ENCODE measurements around the gene RPF1. TPM values are rescaled to one million over a fixed set of nuclear protein-coding genes. Genes with fewer than 3 reads are reported as not detected.
A peak's percentile ranks its signal among the peaks of the same experiment; 100 is the strongest.
"Not testable (repeated sequence)": the region's sequence is repeated elsewhere in the genome, so short reads cannot be mapped to it uniquely, and the experiment has no call there.

Gene RPF1
- total and polyA plus RNA-seq, 9 donors = 28.0 to 34.8 (median 31.7) TPM

GRCh38 chr1:84506729-84507453 lies 27.8 kb downstream of the RPF1 start:
- H3K36me3 ChIP-seq (ENCODE audit: control insufficient read depth, insufficient read depth, low read length) = peaks cover 4% of the 10 kb centered on the region
- WGBS (ENCODE audit: insufficient coverage) = 0% methylated on average over 3 of the region's 26 CpGs
- peak overlapping the region; percentile 85 for H3K4me3 ChIP-seq (ENCODE audit: low read length)
- H3K27me3 ChIP-seq (ENCODE audit: control insufficient read depth, insufficient read depth, low read length) = no peaks in the 10 kb centered on the region
- peak; percentile 24 for DNase-seq
- peaks cover 14% of the 10 kb centered on the region for H3K4me1 ChIP-seq (ENCODE audit: control insufficient read depth, insufficient read depth, low read length)
- H3K9me3 ChIP-seq (replicated peaks; ENCODE audit: control insufficient read depth, low read depth, low read length) = peaks cover 3% of the 10 kb centered on the region
- peak overlapping the region; percentile 100 for H3K27ac ChIP-seq (ENCODE audit: low read length)

GRCh38 chr1:84507887-84508286 lies 28.8 kb downstream of the RPF1 start:
- not testable (repeated sequence) for H3K27me3 ChIP-seq (ENCODE audit: control insufficient read depth, insufficient read depth, low read length); H3K4me3 ChIP-seq (ENCODE audit: low read length); H3K27ac ChIP-seq (ENCODE audit: low read length); H3K9me3 ChIP-seq (replicated peaks; ENCODE audit: control insufficient read depth, low read depth, low read length); DNase-seq; H3K36me3 ChIP-seq (ENCODE audit: control insufficient read depth, insufficient read depth, low read length)
- H3K4me1 ChIP-seq (ENCODE audit: control insufficient read depth, insufficient read depth, low read length) = peaks cover 13% of the 10 kb centered on the region
- no CpG with 5 or more reads among the region's 14 CpGs for WGBS (ENCODE audit: insufficient coverage)

- H3K27ac ChIP-seq (ENCODE audit: low read length) = no peak overlapping the region
- H3K27me3 ChIP-seq (ENCODE audit: control insufficient read depth, insufficient read depth, low read length) = no peaks in the 10 kb centered on the region
- H3K4me3 ChIP-seq (ENCODE audit: low read length) = no peak overlapping the region
- H3K4me1 ChIP-seq (ENCODE audit: control insufficient read depth, insufficient read depth, low read length) = peaks cover 8% of the 10 kb centered on the region
- H3K36me3 ChIP-seq (ENCODE audit: control insufficient read depth, insufficient read depth, low read length) = peaks cover 3% of the 10 kb centered on the region
- peaks cover 3% of the 10 kb centered on the region for H3K9me3 ChIP-seq (replicated peaks; ENCODE audit: control insufficient read depth, low read depth, low read length)
- no CpG with 5 or more reads among the region's 1 CpG for WGBS (ENCODE audit: insufficient coverage)
- no peak for DNase-seq
Measured at GRCh38 chr1:84508510-84508909, 29.4 kb downstream of the RPF1 start.

GRCh38 chr1:84509029-84509428 lies 30.0 kb downstream of the RPF1 start:
- no peak overlapping the region for H3K4me3 ChIP-seq (ENCODE audit: low read length)
- no peak for DNase-seq
- peaks cover 3% of the 10 kb centered on the region for H3K9me3 ChIP-seq (replicated peaks; ENCODE audit: control insufficient read depth, low read depth, low read length)
- H3K27me3 ChIP-seq (ENCODE audit: control insufficient read depth, insufficient read depth, low read length) = no peaks in the 10 kb centered on the region
- no CpG with 5 or more reads among the region's 4 CpGs for WGBS (ENCODE audit: insufficient coverage)
- peaks cover 4% of the 10 kb centered on the region for H3K4me1 ChIP-seq (ENCODE audit: control insufficient read depth, insufficient read depth, low read length)
- H3K27ac ChIP-seq (ENCODE audit: low read length) = no peak overlapping the region
- no peaks in the 10 kb centered on the region for H3K36me3 ChIP-seq (ENCODE audit: control insufficient read depth, insufficient read depth, low read length)

- Histone ChIP-seq H3K27ac (ENCODE audit: low read length) (no peak overlapping the region), H3K36me3 (ENCODE audit: control insufficient read depth, insufficient read depth, low read length) (no peaks in the 10 kb centered on the region), H3K4me3 (ENCODE audit: low read length) (no peak overlapping the region), H3K27me3 (ENCODE audit: control insufficient read depth, insufficient read depth, low read length) (no peaks in the 10 kb centered on the region), H3K4me1 (ENCODE audit: control insufficient read depth, insufficient read depth, low read length) (no peaks in the 10 kb centered on the region), H3K9me3 (replicated peaks; ENCODE audit: control insufficient read depth, low read depth, low read length) (peaks cover 3% of the 10 kb centered on the region)
- no CpG with 5 or more reads among the region's 2 CpGs for WGBS (ENCODE audit: insufficient coverage)
- DNase-seq = no peak
Measured at GRCh38 chr1:84510165-84510564, 31.1 kb downstream of the RPF1 start.

- Histone ChIP-seq H3K4me3 (ENCODE audit: low read length) (no peak overlapping the region), H3K9me3 (replicated peaks; ENCODE audit: control insufficient read depth, low read depth, low read length) (peaks cover 3% of the 10 kb centered on the region), H3K4me1 (ENCODE audit: control insufficient read depth, insufficient read depth, low read length) (no peaks in the 10 kb centered on the region), H3K27ac (ENCODE audit: low read length) (no peak overlapping the region), H3K27me3 (ENCODE audit: control insufficient read depth, insufficient read depth, low read length) (no peaks in the 10 kb centered on the region), H3K36me3 (ENCODE audit: control insufficient read depth, insufficient read depth, low read length) (no peaks in the 10 kb centered on the region)
- no peak for DNase-seq
- no CpG with 5 or more reads among the region's 3 CpGs for WGBS (ENCODE audit: insufficient coverage)
Measured at GRCh38 chr1:84510668-84511067, 31.6 kb downstream of the RPF1 start.

- no peak for DNase-seq
- Histone ChIP-seq H3K27ac (ENCODE audit: low read length) (no peak overlapping the region), H3K4me3 (ENCODE audit: low read length) (no peak overlapping the region), H3K9me3 (replicated peaks; ENCODE audit: control insufficient read depth, low read depth, low read length) (no peaks in the 10 kb centered on the region), H3K4me1 (ENCODE audit: control insufficient read depth, insufficient read depth, low read length) (no peaks in the 10 kb centered on the region), H3K27me3 (ENCODE audit: control insufficient read depth, insufficient read depth, low read length) (no peaks in the 10 kb centered on the region), H3K36me3 (ENCODE audit: control insufficient read depth, insufficient read depth, low read length) (no peaks in the 10 kb centered on the region)
Measured at GRCh38 chr1:84524590-84524989, 45.5 kb downstream of the RPF1 start.

- Histone ChIP-seq H3K36me3 (ENCODE audit: control insufficient read depth, insufficient read depth, low read length) (no peaks in the 10 kb centered on the region), H3K4me3 (ENCODE audit: low read length) (no peak overlapping the region), H3K27ac (ENCODE audit: low read length) (no peak overlapping the region), H3K9me3 (replicated peaks; ENCODE audit: control insufficient read depth, low read depth, low read length) (no peaks in the 10 kb centered on the region), H3K27me3 (ENCODE audit: control insufficient read depth, insufficient read depth, low read length) (no peaks in the 10 kb centered on the region), H3K4me1 (ENCODE audit: control insufficient read depth, insufficient read depth, low read length) (no peaks in the 10 kb centered on the region)
- peak; percentile 26 for DNase-seq
- WGBS (ENCODE audit: insufficient coverage) = no CpG with 5 or more reads among the region's 1 CpG
Measured at GRCh38 chr1:84525779-84526178, 46.7 kb downstream of the RPF1 start.

- no peak overlapping the region for H3K27ac ChIP-seq (ENCODE audit: low read length)
- H3K27me3 ChIP-seq (ENCODE audit: control insufficient read depth, insufficient read depth, low read length) = no peaks in the 10 kb centered on the region
- H3K36me3 ChIP-seq (ENCODE audit: control insufficient read depth, insufficient read depth, low read length) = no peaks in the 10 kb centered on the region
- H3K4me3 ChIP-seq (ENCODE audit: low read length) = no peak overlapping the region
- no peaks in the 10 kb centered on the region for H3K4me1 ChIP-seq (ENCODE audit: control insufficient read depth, insufficient read depth, low read length)
- DNase-seq = no peak
- H3K9me3 ChIP-seq (replicated peaks; ENCODE audit: control insufficient read depth, low read depth, low read length) = no peaks in the 10 kb centered on the region
Measured at GRCh38 chr1:84538599-84538998, 59.5 kb downstream of the RPF1 start.

- H3K27ac ChIP-seq (ENCODE audit: low read length) = no peak overlapping the region
- H3K4me3 ChIP-seq (ENCODE audit: low read length) = no peak overlapping the region
- no peaks in the 10 kb centered on the region for H3K9me3 ChIP-seq (replicated peaks; ENCODE audit: control insufficient read depth, low read depth, low read length)
- H3K36me3 ChIP-seq (ENCODE audit: control insufficient read depth, insufficient read depth, low read length) = no peaks in the 10 kb centered on the region
- no peaks in the 10 kb centered on the region for H3K27me3 ChIP-seq (ENCODE audit: control insufficient read depth, insufficient read depth, low read length)
- no peaks in the 10 kb centered on the region for H3K4me1 ChIP-seq (ENCODE audit: control insufficient read depth, insufficient read depth, low read length)
- WGBS (ENCODE audit: insufficient coverage) = no CpG with 5 or more reads among the region's 3 CpGs
- DNase-seq = no peak
Measured at GRCh38 chr1:84539972-84540371, 60.9 kb downstream of the RPF1 start.

- WGBS (ENCODE audit: insufficient coverage) = no CpG with 5 or more reads among the region's 1 CpG
- no peak overlapping the region for H3K4me3 ChIP-seq (ENCODE audit: low read length)
Measured at GRCh38 chr1:84540759-84541158, 61.7 kb downstream of the RPF1 start.

More at GRCh38 chr1:84540759-84541158, 61.7 kb downstream of the RPF1 start:
- H3K9me3 ChIP-seq (replicated peaks; ENCODE audit: control insufficient read depth, low read depth, low read length) = no peaks in the 10 kb centered on the region
- H3K36me3 ChIP-seq (ENCODE audit: control insufficient read depth, insufficient read depth, low read length) = no peaks in the 10 kb centered on the region
- no peaks in the 10 kb centered on the region for H3K27me3 ChIP-seq (ENCODE audit: control insufficient read depth, insufficient read depth, low read length)
- DNase-seq = no peak
- no peaks in the 10 kb centered on the region for H3K4me1 ChIP-seq (ENCODE audit: control insufficient read depth, insufficient read depth, low read length)
- H3K27ac ChIP-seq (ENCODE audit: low read length) = no peak overlapping the region

All from muscle of leg (tissue), 11 donors.